Measurements from ENCODE around the gene SP100. TPM values are rescaled to one million over a fixed set of nuclear protein-coding genes. Genes with fewer than 3 reads are reported as not detected.

Gene SP100
- total RNA-seq, 4 donors from 2014 or later = 132 to 161 (median 144) TPM

DNA sequence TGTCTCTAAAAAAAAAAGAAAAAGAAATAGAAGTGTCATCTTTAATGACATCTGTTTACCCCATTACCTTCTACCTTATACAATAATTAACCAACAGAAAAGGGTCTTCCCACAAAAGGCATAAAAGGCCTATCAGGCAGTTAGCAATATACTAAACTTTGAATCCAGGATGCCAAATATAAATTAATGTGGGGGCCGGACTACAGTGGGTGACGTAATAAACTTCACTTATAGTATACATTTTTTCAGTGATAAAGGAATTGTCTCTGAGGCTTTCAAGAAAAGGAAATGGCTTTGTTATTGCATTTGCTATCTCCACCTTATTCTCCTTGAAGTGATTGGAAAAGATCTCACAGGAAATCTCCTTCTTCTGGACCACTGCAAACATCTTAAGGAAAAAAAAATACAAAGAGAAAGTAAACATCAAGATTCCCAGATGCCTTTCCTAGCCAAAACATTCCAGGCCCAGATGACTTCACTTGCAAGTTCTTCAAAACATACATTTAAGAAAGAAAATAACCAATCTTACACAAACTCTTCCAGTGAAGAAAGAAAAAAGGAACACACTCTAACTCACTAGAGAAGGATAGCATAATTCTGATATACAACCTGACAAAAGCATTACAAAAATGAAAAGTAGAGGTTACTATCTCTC, 170.5 kb downstream of the SP100 start:
- no peak for TF ChIP-seq CTCF (IDR thresholded peaks at IDR 0.05; ENCODE audit: low read depth)

- no peak for TF ChIP-seq CTCF (IDR thresholded peaks at IDR 0.05; ENCODE audit: low read depth)
Observed at GRCh38 chr2:230589025-230589424, 173.0 kb downstream of the SP100 start.

GRCh38 chr2:230589497-230590015, 173.6 kb downstream of the SP100 start:
- no peak for TF ChIP-seq CTCF (IDR thresholded peaks at IDR 0.05; ENCODE audit: low read depth)

GRCh38 chr2:230590333-230590732, 174.3 kb downstream of the SP100 start:
- TF ChIP-seq CTCF (IDR thresholded peaks at IDR 0.05; ENCODE audit: low read depth) = no peak

GRCh38 chr2:230591850-230592249, 175.8 kb downstream of the SP100 start:
- TF ChIP-seq CTCF (IDR thresholded peaks at IDR 0.05; ENCODE audit: low read depth) = no peak

- no peak for TF ChIP-seq CTCF (IDR thresholded peaks at IDR 0.05; ENCODE audit: low read depth)
Observed at GRCh38 chr2:230592775-230593174, 176.8 kb downstream of the SP100 start.

Small RNA genes lying within 50 kb of the gene (small RNA-seq; reads per million reads assigned to genes)
- not detected for gene HMGB1P3
- not detected for gene RN7SL834P
- gene RNU6-451P = not detected

Other genes with a start within 250 kb of the SP100 start
- gene SP110, start 196.2 kb upstream of the SP100 start, total RNA-seq = 10 to 100 TPM; 20.3 to 39.6 (median 27.7) TPM
- gene SP140, start 190.5 kb upstream of the SP100 start, total RNA-seq = 1 to 10 TPM in 3 of 4 donors, under 1 TPM in 1; 0.19 to 4.2 (median 2.9) TPM
- 10 to 100 TPM; 10.4 to 22.6 (median 13.3) TPM for gene SP140L, start 89.0 kb upstream of the SP100 start, total RNA-seq

All from subcutaneous adipose tissue (tissue), 4 donors.